Calu3 (cell line): ENCODE results near the gene TRPC3. TPM values are rescaled to one million over a fixed set of nuclear protein-coding genes. Genes with fewer than 3 reads are reported as not detected.

Experiments
- BruUV-seq: library from RNA; stranded (reverse); fragments of 400-500 nt; replicated peaks from 2 replicates; lab custom pipeline; 2021; lab: Mats Ljungman, UMichigan
- CTCF ChIA-PET: fragments of 300-600 bp; sonication (Branson Sonifier 250); formaldehyde crosslinking; loops from one replicate; lab custom pipeline; 2022; ENCODE audit warnings: antibody characterized with exemption; lab: Charles Lee
- DNase-seq: peaks from one replicate; pipeline ENCODE4 v3.0.0; 2022
- H3K27ac Mint-ChIP-seq: one replicate; pipeline ENCODE4 v1.8.0; 2022; ENCODE audit warnings: mixed read lengths; ENCODE audit not compliant: unreplicated experiment
- H3K27me3 Mint-ChIP-seq: one replicate; pipeline ENCODE4 v1.8.0; 2022; ENCODE audit warnings: mixed read lengths; ENCODE audit not compliant: unreplicated experiment
- H3K36me3 Mint-ChIP-seq: one replicate; pipeline ENCODE4 v1.8.0; 2022; ENCODE audit warnings: mild to moderate bottlenecking, moderate library complexity, mixed read lengths; ENCODE audit not compliant: insufficient read depth, unreplicated experiment
- H3K4me1 Mint-ChIP-seq: one replicate; pipeline ENCODE4 v1.8.0; 2022; ENCODE audit warnings: mild to moderate bottlenecking, low read depth, mixed read lengths; ENCODE audit not compliant: unreplicated experiment
- H3K4me3 Mint-ChIP-seq: one replicate; pipeline ENCODE4 v1.8.0; 2022; ENCODE audit warnings: mild to moderate bottlenecking, low read depth, moderate library complexity, mixed read lengths; ENCODE audit not compliant: unreplicated experiment
- H3K9me3 Mint-ChIP-seq: one replicate; pipeline ENCODE4 v1.8.0; 2022; ENCODE audit warnings: low read depth, mixed read lengths; ENCODE audit not compliant: unreplicated experiment
- CTCF ChIP-seq: fragments of 200-600 bp; IDR thresholded peaks from one replicate; pipeline ENCODE4 v1.8.0; 2022; ENCODE audit warnings: antibody characterized with exemption; ENCODE audit not compliant: unreplicated experiment
- intact Hi-C: fragments of 100-400 bp; cut with micrococcal nuclease; formaldehyde crosslinking; loops from one replicate; pipeline ENCODE4 v1.10.0; 2022; ENCODE audit not compliant: unreplicated experiment
- total RNA-seq: library from RNA; stranded (reverse); gene quantifications from 2 replicates; pipeline ENCODE4 v1.2.3, GENCODE V29; 2022

Gene TRPC3
- total RNA-seq, 1 experiment from 2014 or later, result not detected

GRCh38 chr4:121888134-121888533 lies 63.7 kb downstream of the TRPC3 start:
- CTCF ChIA-PET, result no interaction called here
- DNase-seq, result no peak
- Mint-ChIP-seq H3K4me3 (no peak overlapping the region), H3K4me1 (no peaks in the 10 kb centered on the region), H3K36me3 (no peaks in the 10 kb centered on the region), H3K27ac (no peak overlapping the region), H3K9me3 (no peaks in the 10 kb centered on the region), H3K27me3 (no peaks in the 10 kb centered on the region)
- no peak for TF ChIP-seq CTCF
- BruUV-seq, result no TSS peak
- intact Hi-C loops, result no loop called here

- Mint-ChIP-seq H3K27ac (no peak overlapping the region), H3K4me3 (no peak overlapping the region), H3K9me3 (no peaks in the 10 kb centered on the region), H3K4me1 (no peaks in the 10 kb centered on the region), H3K36me3 (no peaks in the 10 kb centered on the region), H3K27me3 (no peaks in the 10 kb centered on the region)
- DNase-seq, result no peak
- BruUV-seq, result no TSS peak
- no peak for TF ChIP-seq CTCF
- CTCF ChIA-PET, result no interaction called here
- intact Hi-C loops, result no loop called here
Measured at GRCh38 chr4:121885115-121885514, 66.7 kb downstream of the TRPC3 start.

- no peaks in the 10 kb centered on the region for H3K27me3 Mint-ChIP-seq
- H3K4me1 Mint-ChIP-seq, result no peaks in the 10 kb centered on the region
- BruUV-seq, result no TSS peak
- CTCF ChIA-PET, result no interaction called here
- no peak for DNase-seq
- no peak overlapping the region for H3K27ac Mint-ChIP-seq
- no peak for TF ChIP-seq CTCF
- H3K4me3 Mint-ChIP-seq, result no peak overlapping the region
- intact Hi-C loops, result no loop called here
- no peaks in the 10 kb centered on the region for H3K36me3 Mint-ChIP-seq
- no peaks in the 10 kb centered on the region for H3K9me3 Mint-ChIP-seq
Measured at GRCh38 chr4:121881158-121881557, 70.7 kb downstream of the TRPC3 start.

GRCh38 chr4:121879135-121879534 lies 72.7 kb downstream of the TRPC3 start:
- no peak for TF ChIP-seq CTCF
- H3K9me3 Mint-ChIP-seq, result no peaks in the 10 kb centered on the region
- BruUV-seq, result no TSS peak
- no peaks in the 10 kb centered on the region for H3K36me3 Mint-ChIP-seq
- H3K27me3 Mint-ChIP-seq, result no peaks in the 10 kb centered on the region
- intact Hi-C loops, result no loop called here
- H3K4me1 Mint-ChIP-seq, result no peaks in the 10 kb centered on the region
- no peak overlapping the region for H3K4me3 Mint-ChIP-seq
- CTCF ChIA-PET, result no interaction called here
- no peak overlapping the region for H3K27ac Mint-ChIP-seq
- DNase-seq, result no peak
